ENCODE data around the gene TRIM9.

The TRIM9 gene

DNA sequence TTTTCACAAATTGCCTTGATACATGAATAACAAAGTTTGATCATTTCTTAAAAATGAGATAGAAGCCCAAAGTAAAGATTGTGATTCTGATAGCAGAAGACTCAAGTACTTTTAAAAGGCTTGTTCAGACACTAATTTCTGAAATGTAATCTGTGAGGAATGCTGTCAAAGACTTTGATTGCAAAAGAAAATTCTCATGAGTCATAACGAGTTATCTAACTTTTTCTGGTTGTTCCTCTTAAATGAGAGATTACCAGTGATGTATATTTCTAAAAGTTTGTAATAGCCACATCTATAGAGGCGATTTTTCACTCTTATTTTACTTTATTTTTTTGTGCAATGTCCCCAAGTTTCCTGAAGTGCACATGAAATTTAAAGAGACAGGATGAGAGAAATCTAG is 157.6 kb downstream of the TRIM9 start:
- no peak for DNase-seq (ENCODE audit: low read depth in 2 of 2, low spot score in 1 of 2)

- no peak for DNase-seq (ENCODE audit: low read depth in 2 of 2, low spot score in 1 of 2)
Measured at GRCh38 chr14:50936882-50937281, 158.0 kb downstream of the TRIM9 start.

DNA sequence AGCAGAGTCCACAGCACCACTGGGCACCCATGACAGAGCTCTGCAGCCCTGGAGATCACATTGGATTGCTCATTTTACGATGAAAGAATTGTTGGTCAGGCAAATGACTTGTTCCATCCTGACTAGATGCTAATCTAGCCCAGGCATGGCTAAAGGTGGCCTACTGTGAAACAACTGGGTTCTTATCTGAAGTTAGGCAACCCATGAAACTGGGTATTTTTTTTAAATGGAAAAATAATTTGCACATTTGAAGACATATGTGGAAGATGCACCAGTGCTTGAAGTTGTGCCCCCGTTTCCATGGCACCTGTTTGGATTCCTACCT is 158.9 kb downstream of the TRIM9 start:
- DNase-seq (ENCODE audit: low read depth in 2 of 2, low spot score in 1 of 2) = no peak

GRCh38 chr14:50935126-50936015 is 159.5 kb downstream of the TRIM9 start:
- DNase-seq (ENCODE audit: low read depth in 2 of 2, low spot score in 1 of 2) = no peak

GRCh38 chr14:50932592-50933495 is 162.1 kb downstream of the TRIM9 start:
- no peak for DNase-seq (ENCODE audit: low read depth in 2 of 2, low spot score in 1 of 2)

DNA sequence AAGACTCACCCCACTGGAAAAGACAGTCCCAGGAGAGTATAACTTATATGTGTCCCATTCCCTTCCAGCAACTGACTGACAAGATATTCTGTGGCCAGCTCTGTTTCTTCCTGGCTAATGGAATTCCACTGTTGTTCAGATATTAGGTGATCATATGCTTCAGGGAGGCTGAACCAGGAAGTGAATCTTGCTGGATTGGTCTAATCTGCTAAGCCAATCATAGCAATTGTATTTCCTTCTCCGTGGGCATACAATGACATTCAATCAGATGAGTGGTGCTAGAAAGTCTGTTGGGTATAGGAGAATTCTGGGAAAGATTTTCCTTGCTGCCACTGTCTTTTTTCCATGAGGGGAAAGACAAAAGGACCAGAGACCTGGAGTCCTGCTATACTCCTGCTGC is 162.7 kb downstream of the TRIM9 start:
- no peak for DNase-seq (ENCODE audit: low read depth in 2 of 2, low spot score in 1 of 2)

- no peak for DNase-seq (ENCODE audit: low read depth in 2 of 2, low spot score in 1 of 2)
Measured at GRCh38 chr14:50931559-50931958, 163.3 kb downstream of the TRIM9 start.

DNA sequence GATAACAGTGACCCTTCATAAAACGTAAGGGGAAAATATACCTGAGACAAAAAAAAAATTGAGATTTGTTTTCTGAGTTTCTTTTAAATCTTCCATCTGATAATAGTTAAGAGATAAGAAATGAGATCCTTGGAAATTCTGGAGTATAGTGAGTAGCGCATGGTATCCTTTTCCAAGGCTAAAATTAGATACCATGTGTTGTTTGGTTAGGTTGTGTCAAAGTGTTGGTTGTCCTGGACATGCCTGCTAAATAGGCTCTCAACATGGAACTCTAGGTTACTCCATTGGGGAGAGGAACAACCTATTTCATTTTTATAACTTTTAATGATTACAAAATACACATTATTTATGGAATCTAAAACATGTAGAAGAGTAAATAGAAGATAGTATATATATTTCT is 165.4 kb downstream of the TRIM9 start:
- DNase-seq (ENCODE audit: low read depth in 2 of 2, low spot score in 1 of 2) = no peak

DNA sequence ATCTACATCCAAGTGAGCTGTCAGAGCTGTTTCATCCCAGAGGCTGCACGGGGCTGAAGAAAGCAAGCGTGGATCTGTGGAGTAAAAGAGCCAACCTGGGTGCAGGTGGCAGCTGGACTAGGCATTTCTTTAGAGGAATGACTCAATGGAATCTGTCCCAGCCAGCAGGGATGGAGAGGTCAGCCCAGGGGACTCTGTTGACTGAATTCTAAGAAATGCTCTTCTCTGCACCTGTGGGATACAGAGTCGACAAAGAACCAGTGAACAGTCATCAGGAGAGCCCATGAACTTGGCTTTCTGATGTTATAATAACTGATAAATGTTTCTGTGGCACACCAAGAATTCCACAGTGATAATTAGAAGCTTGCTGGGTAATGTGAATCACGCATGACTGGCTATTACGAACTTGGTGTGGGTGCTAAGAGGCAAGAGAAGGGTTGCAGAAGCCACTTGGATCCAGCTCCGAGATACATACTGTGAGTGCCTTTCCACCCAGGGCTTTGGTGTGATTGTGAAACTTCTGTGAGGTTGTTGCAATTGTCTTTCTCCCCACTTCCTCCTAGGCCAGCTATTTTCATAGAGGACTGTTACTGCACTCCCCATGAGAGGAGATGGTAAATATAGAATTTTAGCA is 166.8 kb downstream of the TRIM9 start:
- no peak for DNase-seq (ENCODE audit: low read depth in 2 of 2, low spot score in 1 of 2)

DNA sequence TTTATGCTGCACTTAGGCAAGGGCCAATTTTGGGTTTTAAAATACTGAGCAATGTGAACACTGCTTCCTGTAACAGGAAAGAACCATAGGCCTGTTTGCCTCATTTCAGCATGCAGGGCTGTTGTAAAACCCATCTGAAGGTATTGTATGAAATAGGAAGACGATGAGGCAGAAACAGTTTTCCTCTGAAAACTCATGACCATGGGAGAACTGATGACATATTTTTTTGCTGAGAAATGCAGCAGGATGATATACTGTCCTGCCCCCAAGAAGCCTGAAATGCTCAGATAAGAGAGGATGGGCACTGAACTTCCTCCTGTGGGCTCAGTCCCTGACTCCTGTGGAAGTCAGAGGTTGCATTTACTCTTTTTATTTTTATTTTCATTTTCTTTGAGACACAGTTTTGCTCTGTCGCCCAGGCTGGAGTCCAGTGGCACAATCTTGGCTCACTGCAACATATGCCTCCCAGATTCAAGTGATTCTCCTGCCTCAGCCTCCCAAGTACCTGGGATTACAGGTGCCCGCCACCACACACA is 168.0 kb downstream of the TRIM9 start:
- DNase-seq (ENCODE audit: low read depth in 2 of 2, low spot score in 1 of 2) = no peak

All from stimulated activated CD8-positive, alpha-beta memory T cell treated with anti-CD3 and anti-CD28 coated beads, Interleukin-4, amount 100 ng/mL, for 1 hour (primary cell).